Measurements from ENCODE around the gene CHST11.
A peak's percentile ranks its signal among the peaks of the same experiment; 100 is the strongest.

The CHST11 gene

DNA sequence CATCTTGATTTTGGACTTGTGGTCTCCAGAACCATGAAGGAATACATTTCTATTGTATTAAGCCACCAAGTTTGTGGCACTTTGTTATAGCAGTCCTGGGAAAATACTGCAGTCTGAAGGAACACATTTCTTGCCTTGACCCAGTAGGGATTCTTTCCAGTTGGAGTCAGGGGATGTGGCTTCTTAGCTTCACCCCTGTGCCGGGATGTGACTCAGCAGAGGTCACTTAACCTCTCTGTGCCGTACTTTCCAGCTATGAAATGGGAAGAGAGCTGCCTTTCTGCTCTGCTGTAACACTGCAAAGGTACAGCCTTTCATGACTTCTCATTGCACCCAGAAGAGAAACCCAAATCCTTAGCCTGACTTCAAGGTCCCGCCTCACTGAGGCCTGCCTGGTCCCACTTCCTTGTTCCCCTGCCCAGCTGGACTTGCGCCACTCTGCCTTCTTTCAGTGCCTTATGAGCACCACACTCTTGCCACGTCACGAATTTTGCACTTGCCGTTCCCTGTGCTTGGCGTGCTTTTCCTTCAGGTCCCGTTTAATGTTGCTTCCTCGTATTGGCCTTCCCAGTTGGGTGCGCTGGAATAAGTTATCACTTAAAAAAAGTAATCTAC is 24.2 kb downstream of the CHST11 start:
- DNase-seq (ENCODE audit: low read depth, low spot score): no peak

DNA sequence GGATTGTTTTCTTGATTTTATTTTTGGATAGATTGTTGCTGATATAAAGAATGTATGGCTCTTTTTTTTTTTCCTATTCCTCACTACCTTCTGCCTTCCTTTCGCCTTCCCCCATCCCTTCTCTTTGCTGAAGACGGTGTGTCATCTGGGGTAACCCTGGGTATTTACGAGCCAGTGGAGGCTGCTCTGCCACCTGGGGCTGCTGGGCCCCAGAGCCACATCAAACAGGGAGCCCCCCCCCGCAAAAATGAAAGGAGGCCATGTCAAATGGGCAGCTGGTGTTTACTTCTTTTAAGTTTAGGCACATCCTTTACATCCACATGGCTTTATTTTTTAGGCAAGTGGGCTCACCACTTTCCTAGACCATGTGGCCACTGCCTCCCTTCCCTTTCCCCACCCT is 25.4 kb downstream of the CHST11 start:
- DNase-seq (ENCODE audit: low read depth, low spot score): no peak

DNA sequence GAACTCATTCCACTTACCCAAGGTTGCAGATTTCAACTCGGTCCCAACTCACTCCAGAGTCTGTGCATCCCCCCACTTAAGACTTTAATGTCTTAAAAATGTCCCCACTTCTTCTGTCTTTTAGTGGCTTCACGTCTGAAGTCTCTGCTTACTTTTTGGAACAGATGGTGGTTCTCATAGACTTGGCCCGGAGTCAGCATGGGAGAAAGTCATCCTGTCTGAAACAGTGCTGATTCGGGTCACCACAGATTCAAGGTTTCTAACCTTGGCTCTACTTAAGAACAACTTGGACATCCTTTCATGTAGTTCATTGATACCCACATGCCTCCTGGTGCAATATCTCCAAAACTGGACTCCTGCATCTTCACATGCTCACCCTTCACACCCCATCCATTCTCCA is 26.0 kb downstream of the CHST11 start:
- no peak for DNase-seq (ENCODE audit: low read depth, low spot score)

DNA sequence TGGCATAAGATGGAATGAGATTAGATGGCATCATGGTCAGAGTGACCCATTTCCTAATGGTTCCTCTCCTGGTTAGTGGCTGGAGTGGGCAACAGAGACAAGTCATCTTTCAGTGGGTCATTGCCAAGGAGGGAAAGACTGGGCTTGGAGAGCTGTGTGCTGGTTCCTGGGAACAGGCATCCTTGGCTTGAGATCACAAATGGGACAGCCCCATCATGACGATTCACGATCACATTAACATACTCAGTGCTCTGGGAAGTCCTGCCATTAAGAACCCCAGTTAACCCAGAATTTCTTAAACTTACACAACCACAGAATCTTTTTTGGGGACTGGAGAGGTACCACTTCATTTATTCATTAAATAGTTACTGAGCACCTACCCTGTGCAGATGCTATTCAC is 27.3 kb downstream of the CHST11 start:
- DNase-seq (ENCODE audit: low read depth, low spot score): no peak

DNA sequence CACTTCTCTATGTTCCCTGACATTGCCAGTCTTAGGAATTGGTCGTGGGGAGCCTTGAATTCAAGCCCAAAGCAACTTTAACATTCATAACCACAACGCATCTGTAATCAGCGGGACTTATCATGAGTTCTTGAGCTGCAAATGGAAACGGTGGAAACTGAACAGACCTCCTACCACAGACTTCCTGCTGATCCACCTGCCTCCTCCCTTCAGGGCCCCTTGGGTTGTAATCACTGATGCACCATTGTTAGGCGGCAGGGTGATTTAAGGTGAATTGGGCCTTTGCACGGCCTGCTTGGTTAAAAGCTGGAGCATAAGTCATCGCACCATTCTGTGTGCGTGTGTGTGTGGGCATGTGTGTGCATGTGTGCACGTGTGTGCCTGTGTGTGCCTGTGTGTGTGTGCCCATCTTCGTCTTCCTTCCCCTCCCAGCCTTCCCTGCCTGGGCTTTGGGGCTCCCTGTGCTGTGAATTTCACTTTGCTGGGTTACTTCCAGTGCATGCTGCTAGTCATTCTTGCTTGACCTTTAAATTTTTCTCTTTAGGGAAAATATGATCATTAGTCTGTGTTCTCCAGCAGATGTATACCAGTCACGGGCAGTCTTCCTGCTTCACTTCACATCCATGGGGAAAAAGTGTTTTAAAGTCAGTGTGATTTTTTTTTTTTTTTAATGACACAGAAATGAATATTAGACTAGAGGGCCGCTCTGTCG is 29.1 kb downstream of the CHST11 start:
- no peak for DNase-seq (ENCODE audit: low read depth, low spot score)

DNA sequence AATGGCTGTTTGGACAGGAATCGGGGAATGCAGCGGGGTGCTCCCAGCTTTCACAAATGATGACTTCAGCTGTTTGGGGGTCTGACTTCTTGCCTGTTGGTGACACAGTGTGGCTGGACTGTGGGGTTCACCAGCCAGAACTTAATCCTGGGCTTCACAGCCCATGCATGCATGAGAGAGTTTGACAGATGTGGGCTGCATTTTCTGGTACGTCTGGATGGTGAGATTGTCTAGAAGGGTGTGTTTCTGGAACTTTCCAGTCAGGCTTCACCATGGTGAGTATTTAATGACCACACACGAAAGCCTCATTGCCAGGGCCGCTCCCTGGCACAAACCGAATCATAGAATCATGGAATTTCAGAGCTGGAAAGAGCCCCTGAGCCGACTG is 29.6 kb downstream of the CHST11 start:
- no peak for DNase-seq (ENCODE audit: low read depth, low spot score)

DNA sequence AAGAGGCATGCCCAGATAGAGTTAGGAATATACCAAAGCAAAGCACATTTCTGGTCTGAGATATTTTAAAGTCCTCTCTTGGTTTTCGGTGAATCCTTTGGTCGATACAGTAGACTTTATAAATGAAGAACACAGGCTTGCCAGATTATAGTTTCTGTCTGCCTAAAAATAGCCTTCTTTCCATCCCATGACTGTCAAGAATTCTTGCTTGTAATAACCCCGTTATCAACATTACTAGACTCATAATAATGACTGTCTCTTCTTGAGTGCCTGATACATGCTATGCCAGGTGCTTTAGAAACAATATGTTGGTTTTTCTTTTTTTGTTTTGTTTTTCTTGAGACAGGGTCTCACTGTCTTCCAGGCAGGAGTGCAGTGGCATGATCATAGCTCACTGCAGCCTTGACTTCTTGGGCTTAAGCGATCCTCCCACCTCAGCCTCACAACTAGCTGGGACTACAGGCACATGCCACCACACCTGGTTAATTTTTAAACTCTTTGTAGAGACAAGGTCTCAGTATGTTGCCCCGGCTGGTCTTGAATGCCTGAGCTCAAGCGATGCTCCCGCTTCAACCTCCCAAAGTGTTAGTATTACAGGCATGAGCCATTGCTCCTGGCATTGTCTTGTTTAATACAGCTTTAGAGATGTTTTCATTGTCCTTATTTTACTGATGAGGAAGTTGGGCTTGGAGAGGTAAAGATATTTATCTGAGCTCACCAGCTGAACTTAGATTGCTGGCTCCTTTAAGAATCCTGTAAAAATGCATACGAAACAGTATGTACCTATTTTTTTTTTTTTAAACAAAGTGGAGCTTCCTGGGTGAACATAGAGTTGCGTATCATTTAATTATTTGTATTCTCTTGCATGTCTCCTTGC is 30.4 kb downstream of the CHST11 start:
- DNase-seq (ENCODE audit: low read depth, low spot score): no peak

DNA sequence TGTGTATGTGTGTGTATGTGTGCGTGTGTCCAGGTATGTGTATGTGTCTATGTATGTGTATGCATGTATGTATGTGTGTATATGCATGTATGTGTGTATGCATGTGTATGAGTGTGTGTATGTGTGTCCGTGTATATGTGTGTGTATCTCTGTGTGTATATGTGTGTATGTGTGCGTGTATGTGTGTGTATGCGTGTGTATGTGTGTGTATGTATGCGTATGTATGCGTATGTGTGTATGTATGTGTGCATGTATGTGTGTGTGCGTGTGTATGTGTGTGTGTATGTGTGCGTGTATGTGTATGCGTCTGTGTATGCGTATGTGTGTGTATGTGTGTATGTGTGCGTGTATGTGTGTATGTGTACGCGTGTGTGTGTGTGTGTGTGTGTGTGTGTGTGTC is 31.6 kb downstream of the CHST11 start:
- DNase-seq (ENCODE audit: low read depth, low spot score): no peak

DNA sequence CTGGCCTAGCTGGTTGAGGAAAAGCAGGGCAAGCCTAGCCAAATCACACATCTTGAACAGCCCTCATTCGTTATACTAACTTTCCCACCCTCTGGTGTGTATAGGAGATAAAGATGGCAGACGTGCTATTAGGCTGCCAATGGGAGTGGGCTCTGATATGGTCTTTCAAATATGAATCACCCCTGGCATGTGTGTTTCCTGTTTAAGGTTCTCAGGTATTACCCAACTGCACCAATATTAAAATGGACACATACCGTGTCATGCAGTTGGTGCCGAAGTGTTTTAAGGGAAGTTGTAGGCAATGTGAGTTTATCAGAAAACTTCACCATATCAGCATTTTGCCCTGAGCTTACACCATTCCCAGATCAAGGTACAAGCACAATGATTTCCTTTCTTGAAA is 33.4 kb downstream of the CHST11 start:
- DNase-seq (ENCODE audit: low read depth, low spot score): no peak

DNA sequence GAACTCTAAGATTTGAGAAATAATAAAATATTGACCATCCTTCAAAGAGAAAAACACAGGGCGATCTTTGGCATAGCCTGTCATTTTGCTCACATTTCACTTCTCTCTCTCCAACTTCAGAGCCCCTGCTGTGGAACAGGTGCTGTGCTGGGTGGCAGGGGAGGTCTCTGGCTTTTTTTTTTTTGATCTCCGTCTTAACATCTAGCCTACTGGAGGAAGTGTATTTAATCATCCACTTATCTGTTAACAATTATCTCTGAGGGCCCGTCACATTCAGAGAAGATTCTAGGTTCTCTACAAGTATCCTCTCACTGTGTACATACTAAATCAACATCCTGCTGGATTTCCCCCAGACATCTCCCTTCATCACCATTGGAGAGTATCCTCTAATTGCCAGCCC is 34.1 kb downstream of the CHST11 start:
- DNase-seq (ENCODE audit: low read depth, low spot score): no peak

DNA sequence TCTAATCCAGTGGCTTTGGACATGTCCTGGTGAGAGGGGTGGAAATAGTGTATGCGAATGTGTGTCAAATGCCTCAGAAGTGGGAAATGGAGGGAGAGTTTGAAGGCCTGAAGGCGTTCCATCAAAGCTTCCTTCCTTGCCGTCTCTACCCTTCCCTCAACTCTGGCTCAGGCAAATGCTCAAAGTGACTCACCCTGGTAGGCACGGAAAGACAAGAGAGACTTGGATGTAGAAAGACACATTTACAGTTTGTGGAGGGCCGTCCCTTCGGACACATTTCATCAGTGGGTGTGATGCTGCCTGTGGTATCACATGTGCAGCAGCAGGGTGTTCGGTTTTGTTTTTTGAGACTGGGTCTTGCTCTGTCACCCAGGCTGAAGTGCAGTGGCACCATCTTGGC is 36.7 kb downstream of the CHST11 start:
- DNase-seq (ENCODE audit: low read depth, low spot score): no peak

DNA sequence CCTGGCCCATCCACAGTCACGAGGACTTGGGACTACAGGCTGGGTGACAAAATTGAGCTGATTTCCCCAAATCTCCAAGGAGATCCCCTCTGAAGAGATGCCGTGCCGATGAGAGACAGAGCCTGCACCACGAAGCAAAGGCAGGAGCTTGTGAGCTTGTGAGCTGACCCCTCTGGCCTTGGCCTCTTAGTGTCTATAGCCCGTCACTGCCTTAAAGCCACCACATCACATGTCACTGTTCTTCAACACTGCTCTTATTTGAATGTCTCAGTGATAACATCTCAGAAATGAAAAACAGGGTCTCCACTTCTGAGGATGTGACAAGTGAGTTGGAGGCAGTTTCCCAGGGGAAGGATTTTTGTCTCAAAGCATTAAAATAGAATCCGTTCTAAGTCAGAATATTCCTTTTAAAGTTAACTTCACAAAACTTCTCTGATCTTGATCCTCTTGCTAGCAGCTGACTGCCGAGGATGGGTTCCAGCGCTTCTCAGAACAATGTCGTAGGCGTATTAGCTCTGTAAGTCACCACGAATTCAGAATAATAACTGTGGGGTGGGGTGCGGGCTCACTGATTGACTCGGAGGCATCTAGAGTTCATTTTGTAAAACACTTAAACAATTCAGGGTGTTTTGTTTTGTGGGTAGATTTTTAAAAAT is 37.5 kb downstream of the CHST11 start:
- peak; percentile 49 for DNase-seq (ENCODE audit: low read depth, low spot score)

DNA sequence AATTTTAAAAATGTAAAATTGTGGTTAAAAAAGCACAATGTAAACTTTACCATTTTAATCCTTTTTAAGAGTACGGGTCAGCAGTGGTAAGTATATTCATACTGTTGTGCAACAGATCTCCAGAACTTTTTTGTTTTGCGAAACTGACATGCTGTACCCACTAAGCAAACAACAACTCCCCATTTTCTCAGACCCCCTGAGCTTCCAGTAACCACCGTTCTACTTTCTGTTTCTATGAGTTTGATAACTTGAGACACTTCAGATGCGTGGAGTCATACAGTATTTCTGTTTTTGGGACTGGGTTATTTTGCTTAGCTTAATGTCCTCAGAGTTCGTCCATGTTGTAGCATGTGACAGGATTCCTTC is 38.0 kb downstream of the CHST11 start:
- DNase-seq (ENCODE audit: low read depth, low spot score): no peak

DNA sequence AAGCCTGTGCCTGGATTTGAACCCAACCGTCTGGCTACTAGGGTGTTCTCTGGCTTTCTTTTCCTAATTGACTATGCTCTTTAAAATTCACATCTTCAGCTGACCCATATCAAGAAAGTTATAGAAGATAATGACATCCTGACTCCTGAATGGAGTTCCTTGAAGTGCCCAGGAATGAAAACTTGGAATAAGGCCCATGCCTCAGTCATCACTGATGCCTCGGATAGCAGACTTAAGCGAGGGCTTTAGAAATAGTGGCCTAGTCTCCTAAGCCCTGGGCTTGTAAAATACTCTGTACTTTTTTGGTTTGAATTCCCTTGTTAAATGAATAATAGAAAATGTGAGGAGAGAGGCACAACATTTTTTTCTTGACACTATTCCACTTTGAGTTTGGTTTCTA is 39.0 kb downstream of the CHST11 start:
- DNase-seq (ENCODE audit: low read depth, low spot score): no peak

DNA sequence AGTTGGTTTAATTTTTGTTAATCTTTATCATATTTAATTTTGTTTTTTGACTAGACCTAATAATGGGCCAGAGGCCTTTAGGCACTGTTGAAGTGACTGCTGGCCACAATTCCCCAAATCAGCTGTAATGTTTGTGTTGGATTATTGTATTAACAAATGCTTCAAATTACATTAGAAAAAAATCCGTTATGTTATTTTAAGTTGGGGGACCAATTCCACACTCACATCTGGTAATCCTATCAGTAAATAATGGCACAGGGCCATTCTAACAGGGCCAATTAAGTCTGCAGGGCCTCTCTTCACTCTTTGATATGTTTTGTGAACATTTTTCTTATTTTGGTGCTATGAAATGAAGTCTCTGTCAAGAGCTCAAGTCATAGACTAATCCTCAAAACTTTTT is 39.6 kb downstream of the CHST11 start:
- DNase-seq (ENCODE audit: low read depth, low spot score): no peak

DNA sequence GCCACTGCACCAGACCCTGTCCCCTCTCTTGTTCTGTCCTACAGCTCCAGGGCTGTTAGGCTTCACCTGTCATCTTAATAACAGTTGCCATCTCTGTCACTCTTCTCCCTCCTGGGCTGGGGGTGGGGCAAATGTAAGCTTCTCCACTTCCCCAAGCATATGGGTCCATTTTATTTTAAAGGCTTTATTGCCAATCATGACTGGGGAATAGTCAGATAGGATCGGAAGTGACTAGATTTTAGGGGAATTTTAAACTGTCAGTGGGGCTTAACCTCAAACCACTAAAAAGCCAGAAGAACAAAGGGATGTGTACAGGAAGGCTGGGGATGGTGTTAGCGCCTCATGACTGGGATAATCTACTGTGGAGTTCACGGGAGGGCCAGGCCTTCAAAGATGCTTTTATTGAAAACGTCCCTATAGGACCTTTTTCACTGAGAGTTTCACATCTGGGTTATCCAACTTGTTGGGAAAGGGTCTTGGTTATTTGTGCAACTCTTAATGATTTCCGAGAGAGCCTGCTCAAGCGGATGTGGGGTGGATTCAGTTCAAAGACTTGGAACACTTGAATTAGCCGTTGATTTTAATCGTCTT is 41.6 kb downstream of the CHST11 start:
- no peak for DNase-seq (ENCODE audit: low read depth, low spot score)

DNA sequence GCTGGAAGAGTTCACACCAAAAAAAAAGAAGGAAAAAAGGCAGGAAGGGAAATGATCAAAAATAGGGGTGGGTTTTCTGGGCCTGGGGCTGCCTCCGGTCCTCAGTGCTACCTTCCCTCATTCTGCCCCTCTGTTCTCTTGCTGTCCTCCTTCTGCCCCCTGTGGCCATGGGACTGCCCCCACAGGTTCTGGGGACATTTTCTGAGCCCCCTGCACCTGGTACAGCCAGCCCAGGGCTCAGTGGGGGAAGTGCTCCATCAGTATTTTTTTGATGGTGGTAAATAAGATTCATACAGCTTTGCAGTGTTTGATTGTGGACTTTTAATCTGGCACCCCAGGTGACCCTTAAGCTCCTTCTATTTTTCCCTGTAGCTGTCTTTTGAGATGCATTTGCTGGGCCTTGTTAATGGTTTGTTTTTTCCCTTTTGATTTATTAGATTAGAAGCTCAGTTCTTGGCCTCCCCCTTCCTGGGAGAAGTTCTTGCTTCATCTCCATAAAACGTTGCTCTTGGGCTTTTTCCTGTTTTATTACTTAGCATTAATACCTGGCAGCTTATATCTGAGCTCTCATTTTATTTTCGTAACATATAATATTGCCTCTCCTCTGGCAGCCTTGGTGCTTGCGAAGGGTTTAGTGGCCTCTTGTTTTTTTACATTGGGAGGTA is 43.1 kb downstream of the CHST11 start:
- DNase-seq (ENCODE audit: low read depth, low spot score): no peak

DNA sequence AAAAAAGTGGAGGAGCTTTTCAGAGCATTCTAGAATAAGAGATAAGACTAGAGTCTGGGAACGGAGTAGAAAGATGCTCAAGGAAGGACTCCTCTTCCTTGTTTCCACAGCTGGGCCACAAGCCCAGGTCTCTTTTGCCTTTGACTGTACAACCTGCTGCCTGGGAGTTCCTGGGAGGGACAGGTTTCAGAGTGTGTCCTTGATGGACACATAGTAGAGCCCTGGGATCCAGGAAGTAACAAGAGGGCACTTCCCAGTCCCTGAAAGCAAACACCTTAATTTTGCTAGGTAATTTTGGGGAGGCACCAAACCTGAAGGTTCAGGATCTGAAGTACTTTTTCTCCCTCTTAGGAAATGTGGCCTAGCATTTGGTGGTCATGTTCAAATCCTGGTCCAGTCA is 44.4 kb downstream of the CHST11 start:
- DNase-seq (ENCODE audit: low read depth, low spot score): no peak

DNA sequence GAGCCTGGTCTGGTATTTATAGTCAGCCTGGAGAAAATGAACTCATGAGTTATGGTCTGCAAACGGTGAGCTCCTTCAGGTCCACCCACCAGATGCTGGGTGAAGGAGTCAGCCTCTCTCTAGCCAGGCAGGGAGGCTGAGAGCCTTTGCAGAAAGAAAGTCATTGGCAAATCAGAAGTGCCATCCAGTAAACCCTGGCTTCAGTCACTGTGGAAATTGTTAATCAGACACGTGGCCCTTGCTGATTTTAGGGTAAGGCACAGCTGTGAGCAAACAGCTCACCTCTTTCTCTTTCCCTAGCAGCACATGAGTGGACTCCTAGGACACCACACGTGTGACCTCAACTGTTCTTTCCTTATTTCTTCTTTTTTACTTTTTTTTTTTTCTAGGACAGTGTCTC is 44.9 kb downstream of the CHST11 start:
- no peak for DNase-seq (ENCODE audit: low read depth, low spot score)

DNA sequence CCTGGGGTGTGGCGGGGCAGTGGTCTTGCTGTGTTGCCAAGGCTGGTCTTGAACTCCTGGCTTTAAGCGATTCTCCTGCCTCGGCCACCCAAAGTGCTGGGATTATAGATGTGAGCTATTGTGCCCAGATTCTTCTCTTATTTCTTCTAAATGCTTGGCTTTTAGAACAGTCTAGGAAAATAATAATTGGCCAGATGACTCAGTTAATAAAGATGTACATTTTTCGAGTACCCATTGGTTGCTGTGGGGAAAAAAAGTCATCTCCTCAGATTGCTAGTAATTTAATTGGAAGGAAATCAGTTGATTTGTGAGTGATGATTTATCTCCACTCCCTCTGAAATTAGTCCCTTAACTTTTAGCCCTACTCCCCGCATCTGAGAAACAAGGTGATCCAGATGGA is 45.5 kb downstream of the CHST11 start:
- no peak for DNase-seq (ENCODE audit: low read depth, low spot score)

DNA sequence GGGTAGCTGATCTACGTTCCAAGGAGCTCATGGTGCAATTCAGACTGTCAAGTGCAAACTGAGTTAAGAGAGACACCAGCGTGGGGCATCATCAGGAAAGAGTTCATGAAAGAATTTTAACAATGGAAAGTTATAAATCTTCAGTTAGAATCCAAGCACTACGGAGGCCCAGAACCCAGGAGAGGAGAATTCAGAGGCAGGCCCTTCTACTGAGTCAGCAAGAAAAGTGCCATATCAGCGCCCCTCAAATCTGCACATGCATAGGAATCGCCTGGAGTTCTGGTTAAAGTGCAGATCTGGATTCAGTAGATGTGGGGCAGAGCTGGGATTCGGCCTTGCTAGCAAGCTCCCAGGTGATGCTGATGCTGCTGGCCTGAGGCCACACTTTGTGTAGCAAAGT is 45.9 kb downstream of the CHST11 start:
- no peak for DNase-seq (ENCODE audit: low read depth, low spot score)

Measured in activated naive CD8-positive, alpha-beta T cell treated with anti-CD3 and anti-CD28 coated beads, Interleukin-2, amount 50 U/mL, for 16 hours (primary cell).